HG02678 (cell line): ENCODE measurements around the gene PTBP2.
"Not testable (repeated sequence)": the region's sequence is repeated elsewhere in the genome, so short reads cannot be mapped to it uniquely, and the experiment has no call there.

Source experiments
- ATAC-seq: cut with Tn5 transposase; IDR thresholded peaks from one replicate; pipeline ENCODE4 v1.9.1; 2021; ENCODE audit warnings: mild to moderate bottlenecking, moderate library complexity; ENCODE audit not compliant: unreplicated experiment

The PTBP2 gene

DNA sequence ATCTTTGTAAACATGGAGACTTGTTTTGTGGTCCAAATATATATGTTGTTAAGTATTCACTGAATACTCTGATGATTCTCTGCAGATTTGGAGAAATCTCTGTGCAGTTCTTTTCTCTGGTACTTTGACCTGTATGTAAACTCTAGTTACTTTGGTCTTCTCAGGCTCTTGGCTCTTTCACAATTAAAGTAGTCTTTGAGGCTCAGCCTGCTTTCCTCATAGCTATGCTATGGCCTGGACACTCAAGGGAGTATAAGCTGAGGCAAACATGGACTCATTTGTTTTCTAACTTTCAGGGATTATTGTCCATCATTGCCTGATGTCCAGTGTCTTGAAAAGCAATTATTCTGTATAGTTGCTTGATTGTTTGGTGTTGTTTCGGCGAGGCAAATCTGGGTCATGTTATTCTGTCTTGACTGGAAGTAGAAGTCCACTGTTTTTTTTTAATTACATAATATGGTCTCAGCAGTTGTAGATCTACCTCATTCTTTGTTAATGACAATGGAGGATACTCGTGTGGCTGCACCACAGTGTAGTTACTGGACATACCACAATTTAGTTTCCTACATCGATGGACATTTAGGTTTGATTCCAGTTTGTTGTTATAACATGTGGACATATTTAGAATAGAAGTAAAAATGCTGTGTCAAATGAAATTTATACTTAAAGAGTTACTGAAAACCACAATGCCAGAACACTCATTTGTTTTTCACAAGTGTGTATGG is 9.2 kb downstream of the PTBP2 start:
- no peak for ATAC-seq

- no peak for ATAC-seq
These were observed 19.8 kb downstream of the PTBP2 start for GRCh38 chr1:96741335-96741734.

DNA sequence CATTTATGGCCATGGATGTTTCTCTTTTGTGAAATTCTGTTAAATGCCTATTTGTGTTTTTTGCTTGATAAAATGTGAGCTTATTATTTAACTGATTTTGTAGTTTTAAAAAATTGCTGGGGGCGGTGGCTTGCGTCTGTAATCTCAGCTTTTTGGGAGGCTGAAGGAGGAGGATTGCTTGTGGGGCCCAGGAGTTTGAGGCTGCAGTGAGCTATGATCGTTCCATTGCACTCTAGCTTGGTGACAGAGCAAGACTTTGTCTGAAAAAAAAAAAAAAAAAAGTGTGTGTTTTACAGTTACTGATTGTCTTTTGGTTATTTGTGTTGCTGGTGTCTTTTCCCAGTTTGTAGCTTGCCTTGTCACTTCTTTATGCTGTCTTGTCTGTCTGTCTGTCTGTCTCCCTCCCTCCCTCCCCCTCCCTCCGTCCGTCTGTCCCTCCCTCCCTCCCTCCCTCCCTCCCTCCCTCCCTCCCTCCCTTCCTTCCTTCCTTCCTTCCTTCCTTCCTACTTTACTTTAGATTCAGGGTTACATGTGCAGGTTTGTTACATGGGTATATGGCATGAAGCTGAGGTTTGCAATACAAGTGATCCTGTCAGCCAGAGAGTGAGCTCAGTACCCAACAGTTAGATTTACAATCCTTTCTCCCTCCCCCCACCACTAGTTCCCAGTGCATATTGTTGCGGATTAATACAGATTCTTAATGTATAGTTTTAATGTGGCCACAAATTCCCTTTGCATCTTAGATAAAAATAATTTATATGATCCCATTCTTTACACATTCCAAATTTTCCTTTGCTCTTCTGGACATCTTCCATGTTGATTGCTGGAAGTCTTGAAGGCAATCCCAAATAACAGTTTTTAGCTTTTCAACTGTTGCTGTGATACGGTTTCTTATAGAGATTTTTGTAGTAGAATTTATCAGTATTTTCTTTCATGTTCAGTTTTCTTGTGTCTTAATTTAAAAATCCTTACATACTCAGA is 25.1 kb downstream of the PTBP2 start:
- no peak for ATAC-seq

- ATAC-seq = no peak
These were observed 26.0 kb downstream of the PTBP2 start for GRCh38 chr1:96747565-96747964.

DNA sequence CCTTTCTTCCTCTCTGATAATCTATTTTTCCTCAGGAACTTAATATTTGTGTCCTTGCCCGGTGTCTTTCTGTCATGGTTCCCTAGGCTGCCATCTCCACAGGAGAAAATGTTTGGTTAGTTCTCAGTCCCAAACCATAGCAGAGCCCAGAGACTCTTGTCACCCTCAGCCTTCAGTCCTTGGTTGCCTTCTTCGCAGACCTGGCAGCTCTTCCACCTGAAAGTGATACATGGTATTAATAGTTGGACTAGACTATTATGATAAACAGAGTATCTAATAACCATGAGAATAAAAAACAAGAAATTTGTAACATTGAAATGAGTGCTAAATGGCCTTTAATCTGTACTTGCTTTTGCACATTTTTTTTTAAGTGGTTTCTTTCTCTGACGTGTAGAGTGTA is 26.5 kb downstream of the PTBP2 start:
- ATAC-seq = no peak

- no peak for ATAC-seq
These were observed 28.0 kb downstream of the PTBP2 start for GRCh38 chr1:96749618-96750017.

DNA sequence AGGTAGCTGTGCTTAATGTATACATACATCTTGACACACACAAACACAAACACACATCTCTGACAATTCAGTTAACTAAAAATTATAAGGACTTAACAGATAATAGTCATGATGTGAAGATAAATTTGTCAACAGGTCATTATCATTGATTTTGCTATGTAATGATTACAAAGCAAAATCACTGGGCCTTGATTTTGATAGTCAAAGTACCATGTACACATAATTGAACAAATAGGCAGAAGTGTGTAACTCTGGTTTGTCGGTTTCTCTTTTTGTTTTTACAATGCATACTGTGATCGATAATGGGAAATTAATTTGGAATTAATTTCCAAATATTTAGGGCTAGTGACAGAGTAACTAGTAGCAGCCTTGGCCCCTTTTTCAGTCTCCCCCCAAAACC is 30.8 kb downstream of the PTBP2 start:
- ATAC-seq = no peak

GRCh38 chr1:96756789-96757188 is 35.2 kb downstream of the PTBP2 start:
- no peak for ATAC-seq

DNA sequence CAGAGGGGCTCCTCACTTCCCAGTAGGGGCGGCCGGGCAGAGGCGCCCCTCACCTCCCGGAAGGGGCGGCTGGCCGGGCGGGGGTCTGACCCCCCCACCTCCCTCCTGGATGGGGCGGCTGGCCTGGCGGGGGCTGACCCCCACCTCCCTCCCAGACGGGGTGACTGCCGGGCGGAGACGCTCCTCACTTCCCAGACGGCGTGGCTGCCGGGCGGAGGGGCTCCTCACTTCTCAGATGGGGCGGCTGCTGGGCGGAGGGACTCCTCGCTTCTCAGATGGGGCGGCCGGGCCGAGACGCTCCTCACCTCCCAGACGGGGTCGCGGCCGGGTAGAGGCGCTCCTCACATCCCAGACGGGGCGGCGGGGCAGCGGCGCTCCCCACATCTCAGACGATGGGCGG is 41.0 kb downstream of the PTBP2 start:
- ATAC-seq = not testable (repeated sequence)

DNA sequence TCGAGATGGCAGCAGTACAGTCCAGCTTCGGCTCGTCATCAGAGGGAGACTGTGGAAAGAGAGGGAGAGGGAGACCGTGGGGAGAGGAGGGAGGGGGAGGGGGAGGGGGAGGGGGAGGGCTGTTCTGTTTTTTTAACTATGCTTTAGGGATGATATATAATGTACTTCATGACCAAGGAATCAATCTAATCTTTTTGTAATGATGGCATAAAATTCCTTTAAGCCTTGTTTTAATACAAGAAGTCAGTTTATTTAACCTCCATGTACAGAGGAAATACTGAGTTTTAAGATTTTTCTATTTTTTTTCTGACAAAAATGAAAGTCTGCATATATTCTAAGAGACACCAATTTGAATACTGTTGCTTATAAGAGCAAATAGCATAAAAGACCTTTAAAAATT is 41.9 kb downstream of the PTBP2 start:
- no peak for ATAC-seq

DNA sequence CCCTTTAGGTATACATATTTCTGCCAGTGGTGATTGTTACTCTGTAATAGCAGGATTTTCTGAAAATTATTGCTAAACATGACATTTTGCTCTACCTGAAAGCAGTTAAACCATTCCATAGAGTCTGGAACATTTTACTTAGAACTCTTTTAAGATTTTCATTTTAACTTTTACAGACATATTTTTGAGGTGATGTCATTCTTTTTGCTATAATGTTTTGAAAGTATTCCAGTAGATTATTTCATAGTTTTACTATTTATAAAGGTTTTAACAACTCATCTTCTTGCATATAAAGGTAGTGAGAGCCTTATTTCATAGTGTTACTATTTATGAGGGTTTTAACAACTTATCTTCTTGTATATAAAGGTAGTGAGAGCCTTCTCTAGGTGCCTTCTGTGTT is 42.9 kb downstream of the PTBP2 start:
- ATAC-seq = no peak

DNA sequence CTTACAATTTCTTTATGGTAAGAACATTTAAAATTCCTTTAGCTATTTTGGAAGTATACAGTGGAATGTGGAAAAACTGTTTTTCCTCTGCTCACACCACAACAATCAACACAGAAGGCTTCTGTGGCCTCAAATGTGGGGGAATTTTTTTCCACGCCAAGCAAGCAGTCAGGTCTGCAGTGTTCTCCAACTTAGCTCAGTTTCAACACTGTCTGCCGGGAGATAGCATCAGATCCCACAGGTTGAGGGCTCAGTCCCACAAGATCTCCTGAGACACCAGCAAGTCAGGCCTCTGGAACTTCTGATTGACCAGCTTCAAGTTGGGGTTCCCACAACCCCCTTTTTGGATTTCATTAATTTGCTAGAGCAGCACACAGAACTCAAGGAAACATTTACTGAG is 50.3 kb downstream of the PTBP2 start:
- ATAC-seq = no peak

DNA sequence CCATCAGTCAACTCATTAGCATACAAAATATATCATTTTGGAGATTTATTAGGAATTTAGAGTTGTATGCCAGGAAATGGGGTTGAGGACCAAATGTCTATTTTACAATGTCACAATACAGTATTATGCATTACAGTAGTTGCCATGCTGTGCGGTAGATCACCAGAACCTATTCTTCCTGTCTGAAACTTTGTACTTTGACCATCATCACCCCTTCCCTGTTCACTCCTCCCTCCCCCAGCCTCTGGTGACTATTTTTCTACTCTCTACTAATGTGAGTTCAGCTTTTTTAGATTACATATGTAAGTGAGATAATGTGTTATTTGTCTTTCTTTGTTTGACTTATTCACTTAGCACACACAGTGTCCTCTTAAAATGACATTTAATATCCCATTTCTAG is 50.8 kb downstream of the PTBP2 start:
- ATAC-seq = no peak

- ATAC-seq = no peak
These were observed 51.4 kb downstream of the PTBP2 start for GRCh38 chr1:96772972-96773371.

DNA sequence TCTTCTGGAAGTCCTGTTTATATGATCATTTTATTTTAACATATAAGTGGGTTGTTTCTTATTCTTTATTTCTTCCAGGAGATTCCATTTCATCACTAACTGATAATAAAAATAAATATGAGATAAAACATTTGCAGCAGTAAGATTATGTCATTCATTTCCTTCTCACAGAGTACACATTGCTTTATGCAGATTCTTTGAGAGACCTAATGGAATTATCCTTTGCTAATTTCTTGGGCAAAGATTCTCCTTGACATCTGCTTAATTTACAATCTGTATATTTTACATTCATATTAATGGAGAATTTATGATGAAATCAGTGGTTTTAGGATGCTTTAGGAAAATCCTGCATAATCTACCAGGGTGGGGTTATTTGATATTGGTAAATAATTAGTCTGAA is 60.6 kb downstream of the PTBP2 start:
- ATAC-seq = no peak

DNA sequence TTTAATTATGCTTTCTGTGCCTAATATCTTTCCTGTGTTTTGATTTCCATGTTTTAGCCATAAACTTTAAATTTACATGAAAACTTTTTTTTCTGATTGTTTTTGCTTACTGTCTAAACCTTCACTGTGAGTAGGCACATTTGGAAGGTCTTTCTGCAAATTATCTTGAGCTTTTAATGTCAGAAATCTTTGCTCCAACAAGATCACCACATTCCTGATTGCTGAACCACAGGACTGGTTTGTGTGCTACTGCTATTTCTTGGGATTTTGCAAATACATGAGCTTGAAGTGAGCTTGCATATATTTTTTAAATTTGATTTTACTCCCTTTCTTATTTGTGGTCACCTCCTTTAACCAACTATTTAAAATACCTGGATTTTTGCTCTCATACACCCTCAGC is 61.3 kb downstream of the PTBP2 start:
- no peak for ATAC-seq

DNA sequence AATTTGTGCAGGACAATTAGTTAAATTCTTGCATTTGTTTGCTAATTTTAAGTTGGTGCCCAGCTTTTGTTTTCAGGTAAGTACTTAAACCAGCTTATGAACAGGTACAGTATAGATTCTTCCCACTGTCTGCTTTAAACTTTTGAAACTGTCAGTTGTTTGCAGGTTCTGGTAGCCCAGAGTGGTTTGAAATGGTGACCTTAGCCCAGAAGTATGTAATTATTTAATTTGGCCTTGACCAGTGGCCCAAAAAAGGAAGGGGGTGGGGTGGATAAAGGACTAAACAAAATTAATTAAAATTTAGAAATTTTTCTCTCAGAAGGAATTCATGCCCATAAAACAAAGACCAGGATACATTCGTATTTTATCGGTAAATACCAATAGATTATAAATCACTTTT is 69.0 kb downstream of the PTBP2 start:
- ATAC-seq = no peak

DNA sequence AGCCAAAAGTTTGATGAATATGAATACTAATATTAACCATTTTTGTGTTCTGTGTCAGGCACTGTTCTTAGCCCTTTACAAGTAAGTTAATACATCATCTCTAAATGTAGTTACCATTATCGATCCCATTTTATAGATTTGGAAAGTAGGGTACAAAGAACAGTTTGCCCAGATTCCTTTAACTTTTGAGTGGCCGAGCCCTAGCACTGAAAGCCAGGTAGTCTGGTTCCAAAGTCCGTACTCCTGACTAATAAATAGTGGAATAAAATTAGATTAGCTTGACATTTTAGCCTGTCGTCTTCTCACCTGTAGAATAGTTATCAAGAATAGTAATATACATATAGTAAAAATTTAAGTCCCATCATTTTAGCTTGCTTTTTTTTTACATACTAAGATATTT is 70.6 kb downstream of the PTBP2 start:
- no peak for ATAC-seq

GRCh38 chr1:96801696-96802095 is 80.1 kb downstream of the PTBP2 start:
- not testable (repeated sequence) for ATAC-seq

- no peak for ATAC-seq
These were observed 83.1 kb downstream of the PTBP2 start for GRCh38 chr1:96804648-96805047.

DNA sequence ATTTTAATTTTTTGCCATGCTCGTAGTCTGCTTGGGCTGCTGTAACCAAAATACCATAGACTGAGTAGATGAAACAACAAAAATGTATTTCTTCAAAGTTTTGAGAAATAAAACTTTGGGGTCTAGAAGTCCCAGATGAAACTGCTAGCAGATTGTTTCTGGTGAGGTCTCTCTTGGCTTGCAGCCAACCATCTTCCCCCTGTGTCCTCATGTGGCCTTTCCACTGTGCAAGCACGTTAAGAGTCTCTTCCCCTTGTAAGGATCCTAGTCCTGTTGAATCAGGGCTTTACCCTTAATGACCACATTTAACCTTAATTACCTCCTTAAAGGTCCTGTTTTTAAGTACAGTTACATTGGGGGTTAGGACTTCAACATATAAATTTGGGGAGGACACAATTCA is 86.6 kb downstream of the PTBP2 start:
- ATAC-seq = no peak

- ATAC-seq = no peak
These were observed 94.3 kb downstream of the PTBP2 start for GRCh38 chr1:96815914-96816313.
